GM18951 (cell line): ENCODE data around the gene STPG2.

Experiments used
- POLR2A ChIP-seq: IDR thresholded peaks from 4 replicates; pipeline ENCODE4 v1.6.1; 2011; ENCODE audit warnings: mild to moderate bottlenecking; ENCODE audit not compliant: insufficient read length, insufficient read depth; ENCODE audit errors: extremely low read depth
- in situ Hi-C: fragments of 300-500 bp; cut with MboI; formaldehyde crosslinking; loops from one replicate; pipeline ENCODE4 v1.12.0; 2022; ENCODE audit warnings: low sequenced_read_pairs, mixed read lengths, inconsistent platforms; ENCODE audit not compliant: unreplicated experiment

The STPG2 gene

DNA sequence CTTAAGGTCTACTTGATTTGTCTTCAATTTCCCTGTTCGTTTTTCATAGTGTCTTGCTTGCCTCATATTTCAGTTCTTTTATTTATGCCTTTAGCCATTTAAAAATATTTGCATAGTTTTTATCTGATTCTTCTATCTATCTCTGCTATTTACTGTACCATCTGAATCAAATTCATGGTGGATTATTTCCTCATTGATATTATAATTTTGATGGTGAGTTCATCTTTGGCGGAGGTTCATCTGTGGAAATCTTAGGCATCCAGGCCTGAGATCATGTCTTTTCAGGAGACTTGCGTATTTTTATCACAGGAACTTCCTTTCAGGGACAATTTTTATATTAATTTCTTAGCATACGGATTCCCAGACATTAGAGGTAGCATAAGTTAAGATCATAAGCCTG is 275.2 kb downstream of the STPG2 start:
- TF ChIP-seq POLR2A = no peak
- in situ Hi-C loops = no loop called here

- in situ Hi-C loops = no loop called here
- TF ChIP-seq POLR2A = no peak
These were observed 275.7 kb downstream of the STPG2 start for GRCh38 chr4:97867557-97868091.

- in situ Hi-C loops = no loop called here
- TF ChIP-seq POLR2A = no peak
These were observed 276.3 kb downstream of the STPG2 start for GRCh38 chr4:97866821-97867556.

GRCh38 chr4:97851115-97851514 is 292.2 kb downstream of the STPG2 start:
- in situ Hi-C loops = no loop called here
- no peak for TF ChIP-seq POLR2A

DNA sequence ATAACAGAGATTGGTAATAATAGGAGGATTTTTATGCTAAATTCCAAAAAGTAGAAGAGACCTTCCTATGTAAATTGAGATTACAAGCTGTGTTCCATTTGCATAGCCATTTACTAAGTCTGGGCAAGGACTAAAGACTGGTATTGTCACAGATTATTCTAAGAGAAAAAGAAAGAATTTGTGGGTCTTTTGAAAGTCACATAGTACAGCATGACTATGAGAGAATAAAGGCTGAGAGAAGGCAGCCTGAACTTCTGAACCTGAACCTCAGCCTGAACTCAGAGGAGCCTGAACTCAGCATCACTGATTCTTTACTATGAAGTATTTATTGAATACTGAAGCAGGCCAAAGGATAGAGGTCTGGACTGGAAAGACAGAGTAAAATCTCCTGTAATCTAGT is 297.5 kb downstream of the STPG2 start:
- TF ChIP-seq POLR2A = no peak
- in situ Hi-C loops = no loop called here

DNA sequence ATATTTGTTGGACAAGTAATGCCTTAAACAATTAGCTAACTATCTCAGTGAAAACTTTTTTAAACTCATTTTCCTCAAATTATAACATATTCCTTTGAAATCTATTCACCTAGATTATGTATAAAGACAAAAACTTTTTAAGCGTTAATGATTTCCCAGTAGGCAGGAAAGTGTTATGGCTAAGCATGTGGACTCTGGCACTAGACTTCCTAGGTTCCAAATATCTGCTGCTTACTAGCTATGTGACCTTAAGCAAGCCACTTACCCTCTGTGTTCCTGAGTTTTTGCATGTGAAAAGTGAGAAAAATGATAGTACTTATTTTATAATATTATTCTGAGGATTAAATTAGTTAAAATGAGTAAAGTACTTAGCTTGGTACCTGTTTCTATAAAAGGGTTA is 301.8 kb downstream of the STPG2 start:
- no peak for TF ChIP-seq POLR2A
- in situ Hi-C loops = no loop called here

- TF ChIP-seq POLR2A = no peak
- in situ Hi-C loops = no loop called here
These were observed 306.6 kb downstream of the STPG2 start for GRCh38 chr4:97836662-97837061.

DNA sequence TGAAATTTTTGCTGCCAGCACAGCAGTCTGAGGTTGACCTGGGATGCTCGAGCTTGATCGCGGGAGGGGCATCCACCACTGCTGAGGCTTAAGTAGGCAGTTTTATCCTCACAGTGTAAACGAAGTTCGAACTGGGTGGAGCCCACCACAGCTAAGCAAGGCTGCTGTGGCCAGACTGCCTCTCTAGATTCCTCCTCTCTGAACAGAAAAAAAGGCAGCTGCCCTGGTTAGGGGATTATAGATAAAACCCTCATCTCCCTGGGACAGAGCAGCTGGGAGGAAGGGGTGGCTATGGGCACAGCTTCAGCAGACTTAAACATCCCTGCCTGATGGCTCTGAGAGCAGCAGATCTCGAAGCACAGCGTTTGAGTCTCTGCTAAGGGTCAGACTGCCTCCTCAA is 314.6 kb downstream of the STPG2 start:
- in situ Hi-C loops = no loop called here
- TF ChIP-seq POLR2A = no peak

- TF ChIP-seq POLR2A = no peak
- in situ Hi-C loops = no loop called here
These were observed 324.0 kb downstream of the STPG2 start for GRCh38 chr4:97819294-97819693.

GRCh38 chr4:97812768-97813167 is 330.5 kb downstream of the STPG2 start:
- TF ChIP-seq POLR2A = no peak
- in situ Hi-C loops = no loop called here

GRCh38 chr4:97786306-97786920 is 356.9 kb downstream of the STPG2 start:
- in situ Hi-C loops = no loop called here
- TF ChIP-seq POLR2A = no peak

GRCh38 chr4:97778174-97778573 is 365.1 kb downstream of the STPG2 start:
- in situ Hi-C loops = no loop called here
- no peak for TF ChIP-seq POLR2A

- no peak for TF ChIP-seq POLR2A
- in situ Hi-C loops = no loop called here
These were observed 368.8 kb downstream of the STPG2 start for GRCh38 chr4:97774347-97774989.

DNA sequence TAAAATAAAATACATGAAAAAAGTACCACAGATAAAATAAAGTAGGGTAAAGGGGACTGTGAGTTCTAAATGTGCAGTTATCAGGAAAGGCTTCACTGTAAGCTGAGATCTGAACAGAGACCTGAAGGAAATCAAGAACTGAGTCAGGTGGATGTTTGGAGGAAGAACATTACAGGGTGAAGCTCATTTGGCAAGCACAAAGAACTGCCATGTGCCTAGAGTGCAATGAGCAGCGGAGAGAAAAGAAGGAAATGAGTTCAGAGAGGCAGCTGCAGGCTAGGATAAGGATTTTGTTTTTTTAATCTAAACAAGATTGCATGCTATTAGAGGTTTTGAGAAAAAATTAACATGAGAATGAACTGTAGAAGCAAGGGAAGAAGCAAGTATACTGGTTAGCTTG is 373.1 kb downstream of the STPG2 start:
- in situ Hi-C loops = no loop called here
- TF ChIP-seq POLR2A = no peak

- in situ Hi-C loops = no loop called here
- TF ChIP-seq POLR2A = no peak
These were observed 381.2 kb downstream of the STPG2 start for GRCh38 chr4:97762115-97762512.
